NB4 (cell line): ENCODE results near the gene ABHD13.
A peak's percentile ranks its signal among the peaks of the same experiment; 100 is the strongest.
"Not testable (repeated sequence)": the region's sequence is repeated elsewhere in the genome, so short reads cannot be mapped to it uniquely, and the experiment has no call there.

ENCODE experiments used
- DNase-seq: peaks from one replicate; pipeline ENCODE4 v3.0.0; 2010; ENCODE audit warnings: low read depth
- H3K4me3 ChIP-seq: one replicate; pipeline ENCODE4 v1.5.1; 2011; ENCODE audit warnings: mild to moderate bottlenecking, low read depth, low read length, moderate library complexity
- CTCF ChIP-seq: IDR thresholded peaks from one replicate; pipeline ENCODE4 v1.5.1; 2012; ENCODE audit warnings: low read depth, low read length
- MAX ChIP-seq: IDR thresholded peaks from 2 replicates; pipeline ENCODE4 v1.6.1; 2011; ENCODE audit warnings: low read depth, low read length
- MYC ChIP-seq: IDR thresholded peaks from 2 replicates; pipeline ENCODE4 v1.6.1; 2011; ENCODE audit warnings: low read depth, low read length
- POLR2A ChIP-seq: IDR thresholded peaks from 2 replicates; pipeline ENCODE4 v1.6.1; 2011; ENCODE audit warnings: mild to moderate bottlenecking; ENCODE audit not compliant: insufficient read length; ENCODE audit errors: extremely low read depth

The ABHD13 gene

GRCh38 chr13:108214441-108215271 lies 3.5 kb upstream of the ABHD13 start:
- H3K4me3 ChIP-seq, result peak overlapping the region; percentile 48
- no peak for DNase-seq
- TF ChIP-seq MAX, result no peak
- TF ChIP-seq CTCF, result no peak
- no peak for TF ChIP-seq POLR2A
- TF ChIP-seq MYC, result no peak

DNA sequence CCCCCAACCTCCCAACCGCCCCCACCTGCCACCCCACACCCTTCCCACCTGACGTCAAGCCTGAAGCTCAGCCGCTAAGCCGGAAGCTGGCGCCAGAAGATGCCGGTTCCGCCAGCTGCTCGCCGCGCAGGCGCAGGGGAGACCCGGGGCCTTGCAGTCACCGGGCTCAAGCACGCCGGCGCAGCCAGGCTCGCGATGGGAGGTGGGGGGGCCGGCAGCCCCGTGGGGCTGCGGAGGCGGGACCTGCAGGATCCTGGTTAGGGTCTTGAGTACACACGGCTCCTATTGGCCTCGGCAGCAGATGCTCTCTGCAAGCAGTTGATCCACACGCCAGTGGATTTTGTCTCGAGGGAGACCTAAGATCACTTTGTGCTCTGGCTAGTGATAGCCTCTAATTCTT lies 2.8 kb upstream of the ABHD13 start, which contains the start of gene LIG4:
TSS of gene LIG4 (minus strand) at position 101 of the 400 bp plus-strand sequence. CDS start 4,268 bp downstream, outside the sequence.
- DNase-seq, result peak; percentile 94
- TF ChIP-seq MAX (peak; percentile 80), MYC (peak; percentile 38; the same call in 1 of the 2 replicates), POLR2A (peak; percentile 46), CTCF (no peak)
- H3K4me3 ChIP-seq, result peak within 1 kb of the TSS; percentile 69

DNA sequence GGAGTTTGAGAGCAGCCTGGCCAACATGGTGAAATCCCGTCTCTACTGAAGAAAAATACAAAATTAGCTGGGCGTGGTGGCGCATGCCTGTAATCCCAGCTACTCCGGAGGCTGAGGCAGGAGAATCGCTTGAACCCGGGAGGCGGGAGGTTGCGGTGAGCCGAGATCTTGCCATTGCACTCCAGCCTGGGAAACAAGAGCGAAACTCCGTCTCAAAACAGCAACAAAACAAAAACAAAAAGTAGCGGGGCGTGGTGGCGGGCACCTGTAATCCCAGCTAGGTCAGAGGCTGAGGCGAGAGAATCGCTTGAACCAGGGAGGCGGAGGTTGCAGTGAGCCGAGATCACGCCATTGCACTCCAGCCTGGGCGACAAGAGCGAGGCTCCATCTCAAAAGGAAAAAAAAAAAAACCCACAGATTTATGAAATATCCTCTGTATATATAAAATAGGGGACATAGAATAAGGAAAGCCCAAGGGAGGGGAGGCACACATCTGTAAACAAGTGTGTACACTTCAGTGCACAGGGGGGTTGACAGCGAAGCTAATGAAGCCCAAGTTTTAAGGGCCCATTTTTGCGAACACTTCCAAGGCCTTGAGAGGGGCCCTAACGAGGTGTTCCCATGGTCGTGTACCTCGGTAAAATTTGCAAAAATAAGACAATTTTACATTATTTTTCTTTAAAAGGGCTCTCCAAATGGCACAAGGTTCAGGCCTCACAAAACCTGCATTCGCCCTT lies 717 bp upstream of the ABHD13 start:
- H3K4me3 ChIP-seq, result peak overlapping the region; percentile 91
- not testable (repeated sequence) for DNase-seq

DNA sequence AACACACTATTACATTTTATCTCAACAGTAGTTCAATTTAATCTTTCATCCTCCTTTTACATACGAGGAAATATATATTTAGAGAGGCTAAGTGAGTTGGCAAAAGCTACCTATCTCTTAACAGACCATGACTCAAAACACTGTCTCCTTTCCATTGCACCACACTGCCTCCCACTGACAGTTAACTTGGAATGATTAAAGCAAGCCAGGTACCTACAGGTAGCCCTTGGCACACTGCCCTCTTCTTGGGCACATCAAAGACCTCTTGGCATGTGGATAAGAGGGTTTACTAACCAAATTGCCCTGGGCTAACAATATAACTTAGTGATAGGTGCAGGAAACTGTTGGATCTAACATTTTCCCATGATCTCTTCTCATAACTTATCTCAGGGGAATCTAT lies 1.8 kb downstream of the ABHD13 start:
- TF ChIP-seq MYC (no peak), POLR2A (no peak), CTCF (no peak), MAX (no peak)
- no peak overlapping the region for H3K4me3 ChIP-seq
- peak; percentile 17 for DNase-seq

DNA sequence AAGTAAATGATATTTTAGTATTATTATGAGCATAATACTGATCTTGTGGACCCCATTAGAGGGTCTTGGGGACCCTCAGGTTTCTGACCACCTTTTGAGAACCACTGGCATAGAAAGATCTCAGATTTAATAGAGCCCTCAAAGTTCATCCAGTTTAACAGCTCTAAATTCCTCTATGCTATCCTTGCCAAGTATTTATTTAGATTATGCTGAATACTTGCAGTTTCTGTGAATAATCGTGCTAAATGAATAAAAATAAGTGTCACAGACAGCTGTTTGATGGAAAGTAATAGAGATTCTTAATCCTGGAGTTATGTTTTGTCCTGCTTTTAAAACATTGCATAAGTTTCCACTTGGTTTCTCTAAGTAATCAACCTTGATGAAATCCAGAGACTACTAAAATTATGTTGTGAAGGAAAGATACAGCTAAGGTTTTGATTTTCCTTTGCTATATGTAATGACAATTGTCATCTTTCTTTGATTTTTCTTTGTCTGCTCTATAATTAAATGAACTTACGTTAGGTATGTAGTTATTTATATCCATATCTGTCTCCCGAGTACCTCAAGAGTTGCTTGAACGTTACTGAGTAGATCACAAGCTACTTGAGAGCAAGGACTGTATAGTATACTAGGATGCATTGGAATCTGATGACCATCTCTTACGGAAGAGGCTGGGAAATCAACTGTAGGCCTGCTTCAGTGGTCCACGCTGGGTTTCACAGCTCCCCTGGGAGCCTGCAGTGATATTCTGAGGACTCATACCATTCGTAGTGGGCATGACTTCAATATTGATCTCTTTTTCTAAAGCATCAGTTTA lies 5.7 kb downstream of the ABHD13 start:
- no peak for TF ChIP-seq POLR2A
- DNase-seq, result no peak
- H3K4me3 ChIP-seq, result no peak overlapping the region

GRCh38 chr13:108225440-108225839 lies 7.2 kb downstream of the ABHD13 start:
- TF ChIP-seq CTCF (no peak), POLR2A (no peak), MYC (no peak), MAX (no peak)
- H3K4me3 ChIP-seq, result no peak overlapping the region
- DNase-seq, result peak; percentile 37
